GM12878 (cell line): ENCODE results near the gene GPR179.

ENCODE experiments used
- CTCF ChIP-seq, 3 experiments: IDR thresholded peaks in 2 of 3; conservative IDR thresholded peaks in 1 of 3; 2 replicates each; pipeline ENCODE4 v1.5.1; 2011; ENCODE audit warnings: low read depth in 3 of 3, low read length in 3 of 3, mild to moderate bottlenecking in 3 of 3, control low read depth in 2 of 3, moderate library complexity in 2 of 3, inconsistent platforms in 1 of 3, mixed read lengths in 1 of 3; ENCODE audit not compliant: control insufficient read depth in 2 of 3, insufficient read depth in 1 of 3; ENCODE audit errors: extremely low read depth in 1 of 3
- ELK1 ChIP-seq: IDR thresholded peaks from 2 replicates; pipeline ENCODE4 v1.6.1; 2012; ENCODE audit warnings: low read depth, low read length, improper control_type of control experiment
- EP300 ChIP-seq, 2 experiments: fragments of 150-350 bp in 1 of 2; IDR thresholded peaks; 2 replicates each; pipeline ENCODE4 v1.6.1; 2011 to 2012; ENCODE audit warnings: low read depth in 2 of 2, low read length in 2 of 2, borderline replicate concordance in 1 of 2, improper control_type of control experiment in 1 of 2, inconsistent platforms in 1 of 2; ENCODE audit not compliant: control insufficient read depth in 1 of 2
- EZH2 ChIP-seq: IDR thresholded peaks from 2 replicates; pipeline ENCODE4 v1.6.1; 2012; ENCODE audit warnings: low read depth, mild to moderate bottlenecking, control low read depth, inconsistent platforms, low read length, borderline replicate concordance; ENCODE audit not compliant: control insufficient read depth
- FOXM1 ChIP-seq: IDR thresholded peaks from 2 replicates; pipeline ENCODE4 v1.6.1; 2012; ENCODE audit warnings: low read depth, mild to moderate bottlenecking, inconsistent platforms, low read length, moderate library complexity
- HDGF ChIP-seq: fragments of 450-650 bp; IDR thresholded peaks from 2 replicates; pipeline ENCODE4 v1.6.1; 2016; ENCODE audit warnings: antibody characterized with exemption
- MXI1 ChIP-seq: fragments of 150-350 bp; IDR thresholded peaks from 2 replicates; pipeline ENCODE4 v1.6.1; 2011; ENCODE audit warnings: low read depth, mild to moderate bottlenecking, inconsistent platforms, low read length, improper control_type of control experiment
- NFIC ChIP-seq: IDR thresholded peaks from 2 replicates; pipeline ENCODE4 v1.6.1; 2012; ENCODE audit warnings: low read depth, mild to moderate bottlenecking, inconsistent platforms, low read length, moderate library complexity
- PML ChIP-seq: IDR thresholded peaks from 2 replicates; pipeline ENCODE4 v1.6.1; 2012; ENCODE audit warnings: low read length, inconsistent platforms
- RCOR1 ChIP-seq: conservative IDR thresholded peaks from 2 replicates; pipeline ENCODE4 v1.6.1; 2012; ENCODE audit warnings: low read depth, low read length, improper control_type of control experiment
- REST ChIP-seq: IDR thresholded peaks from 2 replicates; pipeline ENCODE4 v1.6.1; 2012; ENCODE audit warnings: mild to moderate bottlenecking, low read depth, low read length
- ZBTB33 ChIP-seq: fragments of 450-650 bp; IDR thresholded peaks from 2 replicates; pipeline ENCODE4 v1.6.1; 2017; ENCODE audit warnings: mild to moderate bottlenecking

- TF ChIP-seq EP300 (IDR thresholded peaks at IDR 0.05; ENCODE audit: borderline replicate concordance in 1 of 2, control insufficient read depth in 1 of 2, low read depth in 2 of 2, low read length in 2 of 2) (no peak), FOXM1 (no peak), CTCF (IDR thresholded peaks at IDR 0.05 in 2 of 3, conservative IDR thresholded peaks at IDR 0.05 in 1 of 3; ENCODE audit: control insufficient read depth in 2 of 3, extremely low read depth in 1 of 3, insufficient read depth in 1 of 3, low read depth in 3 of 3, low read length in 3 of 3) (no peak), HDGF (no peak), ZBTB33 (no peak), RCOR1 (no peak), PML (no peak), ELK1 (no peak), MXI1 (no peak), NFIC (no peak), REST (no peak), EZH2 (no peak)
Measured at GRCh38 chr17:38330941-38331411, 12.8 kb downstream of the GPR179 start.
